NCI-H510A treated with DMSO at 0.1 percent for 48 hours (cell line): ENCODE data around the gene TMED10.

ENCODE experiments used
- DNase-seq: peaks from one replicate; lab custom pipeline; 2025; lab: John Stamatoyannopoulos, UW

The TMED10 gene

GRCh38 chr14:75084513-75084912 is 91.9 kb downstream of the TMED10 start:
- DNase-seq: no peak

- no peak for DNase-seq
Measured at GRCh38 chr14:75083271-75083670, 93.1 kb downstream of the TMED10 start.

DNA sequence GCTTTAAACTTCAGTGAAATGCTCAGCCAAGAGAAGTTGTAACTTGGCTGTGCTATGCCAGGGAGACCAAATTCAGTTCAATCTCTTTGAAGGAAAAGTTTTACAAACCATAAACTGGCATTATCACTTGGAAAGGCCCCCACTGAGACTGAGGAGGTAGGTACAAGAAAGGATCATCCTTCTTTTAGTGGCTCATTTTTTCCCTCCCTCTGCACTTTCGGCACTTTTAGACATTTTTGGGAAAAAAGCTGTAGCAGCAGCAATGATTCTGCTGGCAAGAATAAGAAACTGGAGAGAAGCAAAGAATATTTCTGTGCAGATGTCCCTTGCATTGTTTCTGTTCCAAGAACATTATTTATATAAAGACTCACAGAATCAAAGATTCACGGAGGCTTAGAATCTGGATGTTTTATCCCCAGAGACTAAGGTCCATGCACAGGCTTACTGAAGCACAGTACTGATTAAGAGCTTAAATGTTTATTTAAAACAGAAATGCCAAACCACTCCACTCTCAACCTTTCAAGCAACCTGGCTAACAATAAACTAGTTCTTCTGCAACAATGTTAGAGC is 94.7 kb downstream of the TMED10 start:
- no peak for DNase-seq
